Right lobe of liver (tissue), 6 donors: ENCODE measurements around the gene ABCF2. TPM values are rescaled to one million over a fixed set of nuclear protein-coding genes. Genes with fewer than 3 reads are reported as not detected.

Experiments
- ATAC-seq, 4 donors: fragments of 200-7000 bp; cut with Tn5 transposase; one replicate each; pipeline ENCODE4 v1.9.1; 2020; ENCODE audit warnings: mild to moderate bottlenecking in 4 of 4, moderate library complexity in 4 of 4
- DNase-seq, 3 donors: peaks; one replicate each; pipeline ENCODE4 v3.0.0-alpha.2; 2020
- H3K27ac ChIP-seq, 3 donors: fragments of 200-600 bp; one replicate each; pipeline ENCODE4 v1.8.0; 2022
- H3K27me3 ChIP-seq, 2 donors: fragments of 200-600 bp; one replicate each; pipeline ENCODE4 v1.8.0; 2022
- H3K36me3 ChIP-seq, 4 donors: fragments of 200-600 bp; sonication (generic) in 1 of 4; one replicate each; pipeline versions ENCODE4 v1.5.1 to v1.8.0; 2017 to 2022; ENCODE audit warnings: control low read depth in 1 of 4
- H3K4me1 ChIP-seq, 4 donors: fragments of 200-600 bp; sonication (generic) in 1 of 4; one replicate each; pipeline versions ENCODE4 v1.5.1 to v1.8.0; 2017 to 2022; ENCODE audit warnings: control low read depth in 1 of 4
- H3K4me3 ChIP-seq, 3 donors: fragments of 200-600 bp; one replicate each; pipeline ENCODE4 v1.8.0; 2022
- H3K9me3 ChIP-seq, 4 donors: fragments of 200-600 bp; sonication (generic) in 1 of 4; one replicate each; pipeline versions ENCODE4 v1.5.1 to v1.8.0; 2017 to 2022; ENCODE audit warnings: control low read depth in 1 of 4
- CTCF ChIP-seq, 4 donors: fragments of 200-600 bp in 3 of 4; fragments of 450-650 bp in 1 of 4; IDR thresholded peaks; one replicate each; pipeline versions ENCODE4 v1.5.1 to v1.8.0; 2016 to 2022; ENCODE audit warnings: antibody characterized with exemption in 4 of 4, mild to moderate bottlenecking in 2 of 4
- POLR2A ChIP-seq: fragments of 450-650 bp; IDR thresholded peaks from one replicate; pipeline ENCODE4 v1.6.1; 2017; ENCODE audit warnings: antibody characterized with exemption, mild to moderate bottlenecking
- WGBS: methylation state at CpG from one replicate; pipeline ENCODE4 v1.1.6; 2018; ENCODE audit warnings: low coverage, low lambda C conversion rate; ENCODE audit not compliant: insufficient coverage; ENCODE audit errors: missing lambda C conversion rate; 5-methylcytosine and 5-hydroxymethylcytosine counted together
- intact Hi-C, 2 donors: fragments of 100-400 bp; cut with DNase I; formaldehyde crosslinking; loops; one replicate each; pipeline versions ENCODE4 v1.11.2 to v1.14.1; 2022
- total RNA-seq, 6 experiments: library from RNA; depleted of rRNA in 2 of 6; stranded (reverse); fragments of >200 nt in 2 of 6; fragmentation: NEBNext Ultra II Directional in 3 of 6; extraction: Animal tissue kit (Norgen Biotek cat#: 25700) in 3 of 6; gene quantifications; one replicate each; pipeline versions ENCODE4 v1.1.0 to v1.2.4, GENCODE V29; 2016 to 2023
- donor health status: DM: no; HTN: yes; CAD: no.
- donor health status: DM: no; HTN: no; CAD: no.
- donor health status: DM: no; HTN: no; CAD: no.
- donor health status: DM: no; HTN: yes; CAD: no.
- donor health status: DM: no; HTN: yes; CAD: no.

Gene ABCF2
- total RNA-seq, 6 experiments from 2014 or later: 7.3 to 22.3 (median 11.4) TPM

- peak; percentile 30 to 43 (median 36) for ATAC-seq
- Histone ChIP-seq H3K27me3 (no peaks in the 10 kb centered on the region), H3K9me3 (no peaks in the 10 kb centered on the region), H3K36me3 (no peaks in the 10 kb centered on the region), H3K4me3 (peak overlapping the region; percentile 18 to 42 (median 39)), H3K4me1 (peaks cover 0 to 15% (median 0%) of the 10 kb centered on the region in 4 donors), H3K27ac (peak overlapping the region; percentile 13 to 57 (median 36))
- WGBS: 15% methylated on average over 22 of the region's 79 CpGs
- intact Hi-C loops: no loop called here
- no peak for TF ChIP-seq CTCF (IDR thresholded peaks at IDR 0.05)
- no peak for TF ChIP-seq POLR2A
- DNase-seq: no peak
Measured at GRCh38 chr7:151251689-151252560, 24.9 kb upstream of the ABCF2 start.

GRCh38 chr7:151251328-151251688, 24.3 kb upstream of the ABCF2 start:
- Histone ChIP-seq H3K9me3 (no peaks in the 10 kb centered on the region), H3K36me3 (no peaks in the 10 kb centered on the region), H3K4me3 (peak overlapping the region; percentile 7 to 42 (median 9)), H3K27me3 (no peaks in the 10 kb centered on the region), H3K4me1 (peaks cover 0 to 15% (median 0%) of the 10 kb centered on the region in 4 donors), H3K27ac (peak overlapping the region in 2 of 3 donors; percentile 5 to 36)
- TF ChIP-seq POLR2A: no peak
- no peak for TF ChIP-seq CTCF (IDR thresholded peaks at IDR 0.05)
- ATAC-seq: no peak
- DNase-seq: no peak
- intact Hi-C loops: no loop called here
- 18% methylated on average over 5 of the region's 19 CpGs for WGBS

- H3K27me3 ChIP-seq: peaks cover 0 to 2% of the 10 kb centered on the region in 2 donors
- H3K36me3 ChIP-seq: no peaks in the 10 kb centered on the region
- H3K4me3 ChIP-seq: no peak overlapping the region
- no peak for DNase-seq
- peaks cover 0 to 15% (median 0%) of the 10 kb centered on the region in 4 donors for H3K4me1 ChIP-seq
- no peaks in the 10 kb centered on the region for H3K9me3 ChIP-seq
- 60% methylated on average over 6 of the region's 7 CpGs for WGBS
- no peak overlapping the region for H3K27ac ChIP-seq
- no peak for ATAC-seq
- no peak for TF ChIP-seq CTCF (IDR thresholded peaks at IDR 0.05)
- no peak for TF ChIP-seq POLR2A
- intact Hi-C loops: no loop called here
Measured at GRCh38 chr7:151250181-151251132, 23.5 kb upstream of the ABCF2 start.

- intact Hi-C loops: no loop called here
- TF ChIP-seq CTCF (IDR thresholded peaks at IDR 0.05) (no peak), POLR2A (no peak)
- no peaks in the 10 kb centered on the region for H3K9me3 ChIP-seq
- ATAC-seq: peak in 1 of 4 donors; percentile 11
- DNase-seq: no peak
- H3K4me3 ChIP-seq: no peak overlapping the region
- H3K27ac ChIP-seq: peak overlapping the region; percentile 44 to 70 (median 52)
- 7% methylated on average over 4 of the region's 5 CpGs for WGBS
- H3K4me1 ChIP-seq: peaks cover 0 to 19% (median 0%) of the 10 kb centered on the region in 4 donors
- H3K27me3 ChIP-seq: peaks cover 0 to 8% of the 10 kb centered on the region in 2 donors
- H3K36me3 ChIP-seq: no peaks in the 10 kb centered on the region
Measured at GRCh38 chr7:151249732-151250072, 22.7 kb upstream of the ABCF2 start.
